ENCODE results near the gene USP6.
"Not testable (repeated sequence)": the region's sequence is repeated elsewhere in the genome, so short reads cannot be mapped to it uniquely, and the experiment has no call there.

The USP6 gene

DNA sequence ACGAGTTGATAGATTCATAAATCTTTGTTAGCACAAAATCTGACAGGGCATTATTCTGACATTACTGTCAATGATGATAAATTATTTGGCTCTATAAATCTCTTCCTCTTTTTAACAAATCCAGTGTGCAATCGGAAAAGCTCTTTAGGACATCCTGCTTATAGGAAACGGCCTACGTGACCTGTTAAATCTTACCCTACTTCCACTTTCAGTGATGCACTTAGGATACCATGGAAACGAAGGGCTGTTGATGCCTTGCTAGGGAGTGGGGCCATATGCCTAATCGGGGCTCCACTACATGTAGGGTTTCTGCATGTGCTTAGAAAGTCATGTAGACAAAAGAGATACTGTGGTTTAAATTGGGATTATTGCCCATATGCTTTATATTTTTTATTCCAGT lies 48.6 kb downstream of the USP6 start:
- no peak overlapping the region for H2AFZ ChIP-seq (ENCODE audit: low read length)
- H3K9me3 ChIP-seq (replicated peaks; ENCODE audit: insufficient read depth, low read length): no peaks in the 10 kb centered on the region
- H3K4me1 ChIP-seq (ENCODE audit: low read length): peaks cover 7% of the 10 kb centered on the region
- H3K27ac ChIP-seq (ENCODE audit: low read length): no peak overlapping the region
- no peak for TF ChIP-seq EZH2 (optimal IDR thresholded peaks at IDR 0.05; ENCODE audit: low read depth, low read length)
- no peak for TF ChIP-seq EZH2phosphoT487 (IDR thresholded peaks at IDR 0.05; ENCODE audit: low read length)
- TF ChIP-seq CTCF (IDR thresholded peaks at IDR 0.05; ENCODE audit: low read length): no peak
- no peak for DNase-seq
- no peaks in the 10 kb centered on the region for H3K36me3 ChIP-seq (replicated peaks; ENCODE audit: insufficient read depth, low read length)
- H3K4me2 ChIP-seq (ENCODE audit: low read depth, low read length): no peak overlapping the region
- H3K9ac ChIP-seq (ENCODE audit: low read length): no peak overlapping the region
- no peaks in the 10 kb centered on the region for H3K9me2 ChIP-seq (replicated peaks; ENCODE audit: insufficient read depth, low read length)
- H3K4me3 ChIP-seq (ENCODE audit: low read length): no peak overlapping the region
- H3K27me3 ChIP-seq (replicated peaks; ENCODE audit: insufficient read depth, low read length): no peaks in the 10 kb centered on the region
- H4K20me1 ChIP-seq (ENCODE audit: insufficient read depth, low read length): no peaks in the 10 kb centered on the region
- H3F3A ChIP-seq (ENCODE audit: insufficient read depth, low read length): no peaks in the 10 kb centered on the region; the same call in 1 of the 2 replicates
- no peaks in the 10 kb centered on the region for H3K79me2 ChIP-seq (ENCODE audit: low read length)

DNA sequence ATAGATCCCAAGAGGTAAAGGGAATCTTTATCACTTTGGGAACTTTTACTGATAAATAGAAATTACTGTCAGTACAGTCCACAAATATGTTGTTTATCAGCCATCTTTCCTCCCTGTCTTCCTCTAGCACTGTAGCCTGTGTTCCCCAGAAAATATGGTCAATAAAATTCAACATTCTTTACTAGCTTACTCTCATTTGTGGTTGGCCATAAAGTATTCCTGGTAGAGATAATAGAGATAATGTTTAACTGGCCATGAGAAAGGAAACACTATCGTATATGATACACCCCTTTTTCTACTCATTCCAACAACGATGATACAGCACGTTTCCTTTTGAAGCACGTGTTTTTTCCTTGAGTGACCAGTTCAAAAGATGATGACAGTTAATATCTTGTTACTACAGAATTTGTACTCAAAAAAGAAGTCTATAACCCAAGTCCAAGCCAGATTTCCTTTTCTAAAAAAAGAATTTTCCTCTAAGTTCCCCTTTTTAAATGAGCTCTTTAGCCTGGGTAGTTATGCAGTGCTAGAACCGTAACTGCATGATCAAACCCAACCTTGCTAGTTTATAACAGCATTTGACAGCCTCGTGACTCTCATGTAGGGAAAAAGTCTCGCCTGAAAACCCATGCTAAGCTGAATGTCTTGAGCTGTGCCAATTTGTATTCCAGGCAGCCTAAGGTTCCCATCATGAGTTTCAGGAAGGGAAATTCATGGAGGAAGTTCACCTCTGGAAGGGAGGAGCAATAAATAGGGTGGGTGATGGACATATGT lies 50.1 kb downstream of the USP6 start:
- not testable (repeated sequence) for H3K9me2 ChIP-seq (replicated peaks; ENCODE audit: insufficient read depth, low read length); H3K27ac ChIP-seq (ENCODE audit: low read length); H3K4me2 ChIP-seq (ENCODE audit: low read depth, low read length); H3K4me3 ChIP-seq (ENCODE audit: low read length); H3K79me2 ChIP-seq (ENCODE audit: low read length); H2AFZ ChIP-seq (ENCODE audit: low read length); H3K27me3 ChIP-seq (replicated peaks; ENCODE audit: insufficient read depth, low read length); H3K9me3 ChIP-seq (replicated peaks; ENCODE audit: insufficient read depth, low read length); H3K4me1 ChIP-seq (ENCODE audit: low read length); H3K36me3 ChIP-seq (replicated peaks; ENCODE audit: insufficient read depth, low read length); H4K20me1 ChIP-seq (ENCODE audit: insufficient read depth, low read length); DNase-seq; H3K9ac ChIP-seq (ENCODE audit: low read length); H3F3A ChIP-seq (ENCODE audit: insufficient read depth, low read length)

DNA sequence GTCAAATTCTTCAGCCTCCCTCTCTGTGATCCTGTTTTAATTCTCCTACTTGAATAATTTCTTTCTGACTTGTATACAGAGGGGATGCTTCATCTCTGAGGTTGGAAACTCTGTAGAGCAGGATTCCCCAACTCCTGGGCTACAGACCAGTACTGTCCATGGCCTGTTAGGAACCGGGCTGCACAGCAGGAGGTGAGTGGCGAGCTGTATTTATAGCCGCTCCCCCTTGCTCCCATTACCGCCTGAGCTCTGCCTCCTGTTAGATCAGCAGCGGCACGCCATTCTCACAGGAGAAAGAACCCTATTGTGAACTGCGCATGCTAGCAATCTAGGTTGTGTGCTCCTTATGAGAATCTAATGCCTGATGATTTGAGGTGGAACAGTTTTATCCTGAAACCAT lies 59.2 kb downstream of the USP6 start:
- not testable (repeated sequence) for H3K9me3 ChIP-seq (replicated peaks; ENCODE audit: insufficient read depth, low read length); H3K27me3 ChIP-seq (replicated peaks; ENCODE audit: insufficient read depth, low read length); H3F3A ChIP-seq (ENCODE audit: insufficient read depth, low read length); H2AFZ ChIP-seq (ENCODE audit: low read length); H4K20me1 ChIP-seq (ENCODE audit: insufficient read depth, low read length); DNase-seq; H3K36me3 ChIP-seq (replicated peaks; ENCODE audit: insufficient read depth, low read length); H3K4me1 ChIP-seq (ENCODE audit: low read length); H3K9me2 ChIP-seq (replicated peaks; ENCODE audit: insufficient read depth, low read length); H3K4me3 ChIP-seq (ENCODE audit: low read length); H3K9ac ChIP-seq (ENCODE audit: low read length); H3K79me2 ChIP-seq (ENCODE audit: low read length); H3K4me2 ChIP-seq (ENCODE audit: low read depth, low read length); H3K27ac ChIP-seq (ENCODE audit: low read length)

DNA sequence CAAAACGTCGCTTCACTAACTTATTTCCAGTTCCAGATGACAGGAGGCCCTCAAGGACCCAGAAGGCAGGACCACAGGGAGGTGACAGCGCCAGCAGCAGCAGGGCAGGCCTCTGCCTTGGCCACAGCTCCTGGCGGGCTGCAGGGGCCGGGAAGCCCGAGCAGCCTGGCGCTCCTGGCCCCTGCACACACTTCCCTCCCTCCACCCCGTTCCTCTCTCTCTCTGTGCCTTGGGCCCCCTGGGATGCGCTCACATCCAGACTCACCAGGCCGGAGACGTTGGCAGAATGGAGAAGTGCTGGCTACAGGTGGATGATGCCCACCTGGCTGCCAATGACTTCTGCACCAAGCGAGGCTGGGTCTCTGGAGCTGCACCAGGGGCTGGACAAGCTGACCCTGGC lies 63.2 kb downstream of the USP6 start:
- no peaks in the 10 kb centered on the region for H3K27me3 ChIP-seq (replicated peaks; ENCODE audit: insufficient read depth, low read length)
- H2AFZ ChIP-seq (ENCODE audit: low read length): no peak overlapping the region
- H3K27ac ChIP-seq (ENCODE audit: low read length): no peak overlapping the region
- no peaks in the 10 kb centered on the region for H3K4me1 ChIP-seq (ENCODE audit: low read length)
- H3F3A ChIP-seq (ENCODE audit: insufficient read depth, low read length): no peaks in the 10 kb centered on the region; the same call in 1 of the 2 replicates
- no peaks in the 10 kb centered on the region for H4K20me1 ChIP-seq (ENCODE audit: insufficient read depth, low read length)
- peaks cover 2% of the 10 kb centered on the region for H3K36me3 ChIP-seq (replicated peaks; ENCODE audit: insufficient read depth, low read length)
- no peaks in the 10 kb centered on the region for H3K79me2 ChIP-seq (ENCODE audit: low read length)
- no peak for DNase-seq
- H3K4me3 ChIP-seq (ENCODE audit: low read length): no peak overlapping the region
- H3K9ac ChIP-seq (ENCODE audit: low read length): no peak overlapping the region
- no peaks in the 10 kb centered on the region for H3K9me2 ChIP-seq (replicated peaks; ENCODE audit: insufficient read depth, low read length)
- H3K4me2 ChIP-seq (ENCODE audit: low read depth, low read length): no peak overlapping the region
- peaks cover under 1% of the 10 kb centered on the region; the same call in 1 of the 2 replicates for H3K9me3 ChIP-seq (replicated peaks; ENCODE audit: insufficient read depth, low read length)
- no peak for TF ChIP-seq EZH2 (optimal IDR thresholded peaks at IDR 0.05; ENCODE audit: low read depth, low read length)
- no peak for TF ChIP-seq CTCF (IDR thresholded peaks at IDR 0.05; ENCODE audit: low read length)
- no peak for TF ChIP-seq EZH2phosphoT487 (IDR thresholded peaks at IDR 0.05; ENCODE audit: low read length)

All from MM.1S (cell line).